HepG2 (cell line): Measurements from ENCODE around the gene PRSS2.

Experiments
- CAMTA2 ChIP-seq: sonication (generic); formaldehyde crosslinking; IDR thresholded peaks from 2 replicates; pipeline ENCODE4 v1.4.0; 2020; ENCODE audit warnings: mild to moderate bottlenecking, missing genetic modification reagents, borderline replicate concordance
- CTCF ChIP-seq: sonication (generic); formaldehyde crosslinking; IDR thresholded peaks from 2 replicates; pipeline ENCODE4 v1.5.0; 2020; ENCODE audit warnings: mild to moderate bottlenecking, missing genetic modification reagents, moderate library complexity
- ETV5 ChIP-seq: IDR thresholded peaks from 2 replicates; pipeline ENCODE4 v1.6.1; 2018; ENCODE audit warnings: missing biosample characterization, missing genetic modification reagents, inconsistent platforms, borderline replicate concordance
- EZH2 ChIP-seq: conservative IDR thresholded peaks from 2 replicates; pipeline ENCODE4 v1.6.1; 2012; ENCODE audit warnings: mild to moderate bottlenecking, low read depth, low read length, moderate library complexity
- KDM6A ChIP-seq: IDR thresholded peaks from 2 replicates; pipeline ENCODE4 v1.6.1; 2016; ENCODE audit warnings: low read depth
- POLR2A ChIP-seq, 2 experiments: IDR thresholded peaks; 2 replicates each; pipeline ENCODE4 v1.6.1; 2011; ENCODE audit warnings: low read depth in 2 of 2, low read length in 2 of 2, mild to moderate bottlenecking in 1 of 2, moderate library complexity in 1 of 2; ENCODE audit not compliant: insufficient read depth in 1 of 2
- POLR2AphosphoS5 ChIP-seq: IDR thresholded peaks from 2 replicates; pipeline ENCODE4 v1.6.1; 2012; ENCODE audit warnings: low read depth, low read length
- ZBTB3 ChIP-seq: sonication (generic); formaldehyde crosslinking; IDR thresholded peaks from 2 replicates; pipeline ENCODE4 v1.4.0; 2020; ENCODE audit warnings: low read depth, mild to moderate bottlenecking, moderate library complexity, missing genetic modification reagents, borderline replicate concordance
- ZFX ChIP-seq: sonication (generic); formaldehyde crosslinking; IDR thresholded peaks from 2 replicates; pipeline ENCODE4 v1.4.0; 2020; ENCODE audit warnings: mild to moderate bottlenecking, low read depth, missing genetic modification reagents, moderate library complexity
- ZKSCAN5 ChIP-seq: sonication (generic); formaldehyde crosslinking; IDR thresholded peaks from 2 replicates; pipeline ENCODE4 v1.5.1; 2020; ENCODE audit warnings: mild to moderate bottlenecking, missing genetic modification reagents
- ZNF331 ChIP-seq: sonication (generic); formaldehyde crosslinking; IDR thresholded peaks from 2 replicates; pipeline ENCODE4 v1.4.0; 2020; ENCODE audit warnings: missing genetic modification reagents
- TF ChIP-seq, protein P1 (sequence below), 2 experiments: IDR thresholded peaks; 2 replicates each; pipeline ENCODE4 v1.6.1; 2011 to 2012; ENCODE audit warnings: low read length in 2 of 2, borderline replicate concordance in 1 of 2, low read depth in 1 of 2, mild to moderate bottlenecking in 1 of 2, moderate library complexity in 1 of 2

DNA sequence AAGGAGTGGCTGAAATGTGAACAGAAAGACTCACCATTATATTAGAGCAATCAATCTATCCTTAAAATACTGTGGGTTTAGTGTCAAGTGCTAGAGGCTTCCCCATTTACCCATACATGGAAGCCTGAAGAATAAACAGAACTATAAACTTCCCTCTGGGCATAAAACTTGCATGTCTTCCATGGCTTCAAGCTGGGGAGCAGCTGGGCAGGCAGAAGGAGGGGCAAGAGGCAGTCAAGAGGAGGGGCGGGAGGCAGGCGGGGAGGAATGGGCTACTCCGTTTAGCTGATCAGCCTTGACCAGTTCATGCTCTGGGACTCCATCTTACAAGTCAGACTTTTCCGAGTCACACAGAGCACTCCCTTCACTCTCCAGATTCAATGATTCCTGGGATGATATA, 25.0 kb upstream of the PRSS2 start:
- no peak for TF ChIP-seq ZBTB3 (CRISPR knock-in tag)
- TF ChIP-seq EZH2 = no peak
- TF ChIP-seq, protein P1, sequence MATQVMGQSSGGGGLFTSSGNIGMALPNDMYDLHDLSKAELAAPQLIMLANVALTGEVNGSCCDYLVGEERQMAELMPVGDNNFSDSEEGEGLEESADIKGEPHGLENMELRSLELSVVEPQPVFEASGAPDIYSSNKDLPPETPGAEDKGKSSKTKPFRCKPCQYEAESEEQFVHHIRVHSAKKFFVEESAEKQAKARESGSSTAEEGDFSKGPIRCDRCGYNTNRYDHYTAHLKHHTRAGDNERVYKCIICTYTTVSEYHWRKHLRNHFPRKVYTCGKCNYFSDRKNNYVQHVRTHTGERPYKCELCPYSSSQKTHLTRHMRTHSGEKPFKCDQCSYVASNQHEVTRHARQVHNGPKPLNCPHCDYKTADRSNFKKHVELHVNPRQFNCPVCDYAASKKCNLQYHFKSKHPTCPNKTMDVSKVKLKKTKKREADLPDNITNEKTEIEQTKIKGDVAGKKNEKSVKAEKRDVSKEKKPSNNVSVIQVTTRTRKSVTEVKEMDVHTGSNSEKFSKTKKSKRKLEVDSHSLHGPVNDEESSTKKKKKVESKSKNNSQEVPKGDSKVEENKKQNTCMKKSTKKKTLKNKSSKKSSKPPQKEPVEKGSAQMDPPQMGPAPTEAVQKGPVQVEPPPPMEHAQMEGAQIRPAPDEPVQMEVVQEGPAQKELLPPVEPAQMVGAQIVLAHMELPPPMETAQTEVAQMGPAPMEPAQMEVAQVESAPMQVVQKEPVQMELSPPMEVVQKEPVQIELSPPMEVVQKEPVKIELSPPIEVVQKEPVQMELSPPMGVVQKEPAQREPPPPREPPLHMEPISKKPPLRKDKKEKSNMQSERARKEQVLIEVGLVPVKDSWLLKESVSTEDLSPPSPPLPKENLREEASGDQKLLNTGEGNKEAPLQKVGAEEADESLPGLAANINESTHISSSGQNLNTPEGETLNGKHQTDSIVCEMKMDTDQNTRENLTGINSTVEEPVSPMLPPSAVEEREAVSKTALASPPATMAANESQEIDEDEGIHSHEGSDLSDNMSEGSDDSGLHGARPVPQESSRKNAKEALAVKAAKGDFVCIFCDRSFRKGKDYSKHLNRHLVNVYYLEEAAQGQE (IDR thresholded peaks at IDR 0.05; ENCODE audit: borderline replicate concordance in 1 of 2, low read depth in 1 of 2, low read length in 2 of 2) = no peak
- no peak for TF ChIP-seq CAMTA2 (CRISPR knock-in tag)
- no peak for TF ChIP-seq ZFX (CRISPR knock-in tag)
- no peak for TF ChIP-seq ETV5
- TF ChIP-seq ZNF331 (CRISPR knock-in tag) = no peak
- TF ChIP-seq POLR2AphosphoS5 = no peak
- TF ChIP-seq ZKSCAN5 (CRISPR knock-in tag) = no peak
- TF ChIP-seq CTCF (CRISPR knock-in tag) = no peak
- no peak for TF ChIP-seq KDM6A (CRISPR knock-in tag)
- TF ChIP-seq POLR2A (IDR thresholded peaks at IDR 0.05; ENCODE audit: insufficient read depth in 1 of 2, low read depth in 2 of 2, low read length in 2 of 2) = no peak
